ENCODE measurements around the gene FMNL2. TPM values are rescaled to one million over a fixed set of nuclear protein-coding genes. Genes with fewer than 3 reads are reported as not detected.

FMNL2 gene
- total RNA-seq, 1 donor from 2014 or later: 5.5 TPM

DNA sequence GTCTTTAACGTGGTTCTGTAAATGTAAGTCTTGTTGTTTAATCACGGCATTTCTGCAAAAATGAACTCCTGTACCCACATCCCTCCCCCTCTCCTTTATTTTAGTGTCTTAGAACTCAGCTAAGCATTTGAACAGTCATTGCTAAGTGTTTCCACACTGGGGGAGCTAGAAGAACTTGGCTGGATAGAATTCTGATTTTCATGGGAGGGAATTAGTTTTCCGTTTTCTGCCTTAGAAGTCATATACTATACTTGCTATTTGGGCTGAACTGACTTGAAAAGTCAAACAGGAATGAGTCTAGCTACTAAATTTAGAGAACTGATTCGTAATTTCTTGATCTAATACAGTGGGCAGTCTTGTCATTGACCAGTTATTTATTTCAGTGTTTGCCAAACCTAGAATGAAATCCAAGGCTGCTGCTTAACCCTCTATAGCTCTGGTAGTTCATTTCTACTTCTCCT is 61.1 kb downstream of the FMNL2 start:
- Histone ChIP-seq H3K4me3 (peak overlapping the region; percentile 45), H3K27me3 (ENCODE audit: low read depth) (no peaks in the 10 kb centered on the region), H3K36me3 (no peaks in the 10 kb centered on the region), H3K9me3 (replicated peaks) (no peaks in the 10 kb centered on the region), H3K27ac (replicated peaks) (peak overlapping the region; percentile 54), H3K4me1 (peaks cover 12% of the 10 kb centered on the region)
- intact Hi-C loops (cut with micrococcal nuclease): no loop called here
- TF ChIP-seq, protein P1, sequence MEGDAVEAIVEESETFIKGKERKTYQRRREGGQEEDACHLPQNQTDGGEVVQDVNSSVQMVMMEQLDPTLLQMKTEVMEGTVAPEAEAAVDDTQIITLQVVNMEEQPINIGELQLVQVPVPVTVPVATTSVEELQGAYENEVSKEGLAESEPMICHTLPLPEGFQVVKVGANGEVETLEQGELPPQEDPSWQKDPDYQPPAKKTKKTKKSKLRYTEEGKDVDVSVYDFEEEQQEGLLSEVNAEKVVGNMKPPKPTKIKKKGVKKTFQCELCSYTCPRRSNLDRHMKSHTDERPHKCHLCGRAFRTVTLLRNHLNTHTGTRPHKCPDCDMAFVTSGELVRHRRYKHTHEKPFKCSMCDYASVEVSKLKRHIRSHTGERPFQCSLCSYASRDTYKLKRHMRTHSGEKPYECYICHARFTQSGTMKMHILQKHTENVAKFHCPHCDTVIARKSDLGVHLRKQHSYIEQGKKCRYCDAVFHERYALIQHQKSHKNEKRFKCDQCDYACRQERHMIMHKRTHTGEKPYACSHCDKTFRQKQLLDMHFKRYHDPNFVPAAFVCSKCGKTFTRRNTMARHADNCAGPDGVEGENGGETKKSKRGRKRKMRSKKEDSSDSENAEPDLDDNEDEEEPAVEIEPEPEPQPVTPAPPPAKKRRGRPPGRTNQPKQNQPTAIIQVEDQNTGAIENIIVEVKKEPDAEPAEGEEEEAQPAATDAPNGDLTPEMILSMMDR (IDR thresholded peaks at IDR 0.05; ENCODE audit: borderline replicate concordance): no peak
- no peak for DNase-seq

DNA sequence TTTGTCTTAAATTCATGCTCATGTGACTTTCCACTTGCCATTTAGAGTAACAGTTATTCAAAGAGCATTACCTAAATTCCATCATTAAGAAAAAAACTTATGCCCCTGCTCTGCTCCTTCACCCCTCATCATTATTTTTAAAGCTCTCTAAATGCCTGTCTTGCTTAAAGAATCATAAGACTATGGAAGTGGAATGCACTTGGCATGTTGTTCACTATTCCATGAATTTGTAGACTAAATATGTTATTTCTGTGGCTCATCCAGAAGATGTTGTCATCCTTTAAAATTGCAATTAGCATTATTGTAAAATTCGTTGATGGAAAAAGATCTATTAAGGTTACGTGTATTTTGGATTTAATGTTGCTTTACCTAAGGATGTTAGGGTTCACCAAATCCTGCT is 61.8 kb downstream of the FMNL2 start:
- no peaks in the 10 kb centered on the region for H3K27me3 ChIP-seq (ENCODE audit: low read depth)
- H3K4me3 ChIP-seq: no peak overlapping the region
- peaks cover 12% of the 10 kb centered on the region for H3K4me1 ChIP-seq
- intact Hi-C loops (cut with micrococcal nuclease): no loop called here
- TF ChIP-seq, protein P1 (IDR thresholded peaks at IDR 0.05; ENCODE audit: borderline replicate concordance): no peak
- no peaks in the 10 kb centered on the region for H3K36me3 ChIP-seq
- no peaks in the 10 kb centered on the region for H3K9me3 ChIP-seq (replicated peaks)
- no peak overlapping the region for H3K27ac ChIP-seq (replicated peaks)
- no peak for DNase-seq

DNA sequence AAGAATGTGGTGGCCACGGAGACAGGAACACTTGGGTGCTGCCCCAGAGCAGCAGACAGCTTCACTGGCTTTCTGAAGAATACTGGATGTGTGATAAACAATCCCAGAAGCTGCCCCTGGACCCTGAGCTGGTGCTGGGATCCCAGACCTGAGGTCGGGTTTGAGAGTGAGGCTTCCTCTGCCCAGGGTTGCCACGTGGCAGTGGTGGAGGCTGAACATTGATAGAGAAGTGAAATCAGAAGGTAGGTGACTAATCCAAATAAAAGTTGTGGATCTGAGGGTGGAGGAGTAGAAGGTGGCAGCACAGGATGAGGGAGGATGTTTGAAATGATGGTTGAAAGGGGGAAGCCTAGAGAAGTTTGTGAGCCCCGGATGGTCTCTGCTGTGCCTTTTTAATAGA is 64.0 kb downstream of the FMNL2 start:
- no peak for DNase-seq
- Histone ChIP-seq H3K9me3 (replicated peaks) (no peaks in the 10 kb centered on the region), H3K36me3 (no peaks in the 10 kb centered on the region), H3K27ac (replicated peaks) (no peak overlapping the region), H3K4me3 (no peak overlapping the region), H3K4me1 (peaks cover 32% of the 10 kb centered on the region), H3K27me3 (ENCODE audit: low read depth) (no peaks in the 10 kb centered on the region)
- intact Hi-C loops (cut with micrococcal nuclease): no loop called here
- TF ChIP-seq, protein P1 (IDR thresholded peaks at IDR 0.05; ENCODE audit: borderline replicate concordance): no peak

DNA sequence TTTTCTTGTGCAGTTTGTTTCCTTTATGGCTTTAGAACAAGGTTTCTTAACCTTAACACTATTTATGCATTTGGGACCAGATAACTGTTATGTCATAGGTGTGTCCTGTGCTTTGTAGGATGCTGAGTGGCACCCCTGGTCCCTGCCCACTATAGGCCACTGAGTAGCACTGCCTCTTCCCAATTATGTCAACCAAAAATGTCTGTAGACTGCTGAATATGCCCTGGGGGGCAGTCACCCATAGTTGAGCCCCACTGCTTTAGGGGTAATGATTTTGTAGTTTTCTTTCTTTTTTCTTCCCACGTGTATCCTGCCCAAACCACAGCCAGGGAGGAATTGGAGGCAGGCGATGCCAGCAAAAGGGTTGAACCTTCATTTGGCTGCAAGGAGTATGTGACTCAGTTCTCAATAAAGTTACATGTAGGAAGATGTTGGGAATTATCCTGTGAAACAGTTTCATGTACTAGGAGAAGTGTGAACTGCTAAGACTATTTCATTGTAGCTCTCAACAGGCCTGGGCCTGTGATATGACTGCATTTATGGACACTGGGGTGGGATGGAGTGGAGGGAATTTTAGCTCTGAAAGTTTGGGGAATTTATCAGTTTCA is 65.7 kb downstream of the FMNL2 start:
- TF ChIP-seq, protein P1 (IDR thresholded peaks at IDR 0.05; ENCODE audit: borderline replicate concordance): no peak
- no peak overlapping the region for H3K27ac ChIP-seq (replicated peaks)
- H3K4me3 ChIP-seq: no peak overlapping the region
- intact Hi-C loops (cut with micrococcal nuclease): no loop called here
- no peaks in the 10 kb centered on the region for H3K36me3 ChIP-seq
- no peaks in the 10 kb centered on the region for H3K9me3 ChIP-seq (replicated peaks)
- DNase-seq: no peak
- H3K27me3 ChIP-seq (ENCODE audit: low read depth): no peaks in the 10 kb centered on the region
- peaks cover 49% of the 10 kb centered on the region for H3K4me1 ChIP-seq

DNA sequence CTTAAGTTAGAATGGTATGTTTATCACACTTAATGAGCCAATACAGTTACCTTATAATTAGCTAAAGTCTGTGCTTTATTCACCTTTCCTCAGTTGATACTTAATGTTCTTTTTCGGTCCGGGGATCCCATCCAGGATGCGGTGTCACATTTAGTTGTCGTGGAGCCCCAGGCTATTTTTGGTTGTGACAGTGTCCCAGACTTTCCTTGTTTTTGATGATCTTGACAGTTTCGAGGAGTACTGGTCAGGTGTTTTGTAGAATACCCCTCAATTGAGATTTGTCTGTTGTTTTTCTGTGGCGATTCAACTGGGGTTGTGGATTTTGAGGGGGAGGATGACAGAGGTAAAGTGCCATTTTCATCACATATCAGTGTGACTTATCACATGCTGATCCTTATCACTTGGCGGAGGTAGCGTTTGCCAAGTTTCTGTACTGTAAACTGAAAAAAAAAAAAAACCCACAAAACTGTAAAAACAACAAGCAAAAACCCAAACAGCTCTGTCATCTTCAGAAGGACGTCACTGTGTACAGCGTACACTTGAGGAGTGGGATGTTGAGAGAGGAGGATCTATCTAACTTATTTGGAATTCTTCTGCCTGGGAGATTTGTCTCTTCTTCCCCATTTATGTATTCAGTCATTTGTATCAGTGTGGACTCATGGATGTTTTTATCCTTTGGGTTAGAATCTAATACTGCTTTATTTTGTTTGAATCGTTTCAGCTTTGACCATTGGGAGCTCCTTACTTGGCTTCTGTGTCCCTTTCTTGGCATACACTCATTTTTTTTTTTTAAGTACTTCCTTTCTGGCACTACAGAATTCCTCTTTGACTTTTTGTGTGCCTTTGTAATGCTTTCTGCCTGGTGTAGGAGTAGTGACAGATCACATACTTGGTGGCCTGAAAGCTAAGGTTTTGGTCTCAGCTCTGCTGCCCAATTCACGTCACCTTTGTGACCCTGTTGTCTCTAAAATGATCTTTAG is 68.1 kb downstream of the FMNL2 start:
- no peaks in the 10 kb centered on the region for H3K9me3 ChIP-seq (replicated peaks)
- DNase-seq: no peak
- H3K36me3 ChIP-seq: no peaks in the 10 kb centered on the region
- peak overlapping the region; percentile 10 for H3K4me3 ChIP-seq
- TF ChIP-seq, protein P1 (IDR thresholded peaks at IDR 0.05; ENCODE audit: borderline replicate concordance): no peak
- intact Hi-C loops (cut with micrococcal nuclease): no loop called here
- peak overlapping the region; percentile 29 for H3K27ac ChIP-seq (replicated peaks)
- H3K4me1 ChIP-seq: peaks cover 61% of the 10 kb centered on the region
- no peaks in the 10 kb centered on the region for H3K27me3 ChIP-seq (ENCODE audit: low read depth)
